Breast epithelium (tissue), 3 donors: ENCODE results near the gene ADH1C.

Experiments
- POLR2A ChIP-seq: fragments of 450-650 bp; IDR thresholded peaks from one replicate; pipeline ENCODE4 v1.6.1; 2016; ENCODE audit warnings: antibody characterized with exemption, mild to moderate bottlenecking, moderate library complexity
- TF ChIP-seq, protein P1 (sequence below), 3 donors: fragments of 450-650 bp; IDR thresholded peaks; one replicate each; pipeline ENCODE4 v1.5.1; 2016 to 2017; ENCODE audit warnings: antibody characterized with exemption in 3 of 3, mild to moderate bottlenecking in 3 of 3, moderate library complexity in 3 of 3

DNA sequence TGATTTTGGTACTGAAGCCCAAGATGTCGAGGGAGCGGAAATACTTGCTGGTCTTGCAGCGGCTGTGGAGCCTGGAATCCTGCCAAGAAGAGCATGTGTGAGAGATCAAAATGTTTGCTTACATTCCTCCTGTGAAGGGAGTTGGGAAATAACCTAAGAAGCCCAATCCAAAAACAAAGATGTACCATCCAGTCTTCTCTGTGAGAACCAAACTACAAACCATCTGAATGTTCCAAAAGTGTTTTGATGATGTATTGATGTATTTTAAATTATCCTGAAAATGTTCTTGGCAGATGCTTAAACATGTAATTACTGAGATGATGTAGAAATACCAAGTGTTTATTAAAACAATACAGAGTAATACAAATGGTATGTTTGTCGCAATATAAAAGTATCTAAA lies 51.6 kb downstream of the ADH1C start:
- TF ChIP-seq, protein P1, sequence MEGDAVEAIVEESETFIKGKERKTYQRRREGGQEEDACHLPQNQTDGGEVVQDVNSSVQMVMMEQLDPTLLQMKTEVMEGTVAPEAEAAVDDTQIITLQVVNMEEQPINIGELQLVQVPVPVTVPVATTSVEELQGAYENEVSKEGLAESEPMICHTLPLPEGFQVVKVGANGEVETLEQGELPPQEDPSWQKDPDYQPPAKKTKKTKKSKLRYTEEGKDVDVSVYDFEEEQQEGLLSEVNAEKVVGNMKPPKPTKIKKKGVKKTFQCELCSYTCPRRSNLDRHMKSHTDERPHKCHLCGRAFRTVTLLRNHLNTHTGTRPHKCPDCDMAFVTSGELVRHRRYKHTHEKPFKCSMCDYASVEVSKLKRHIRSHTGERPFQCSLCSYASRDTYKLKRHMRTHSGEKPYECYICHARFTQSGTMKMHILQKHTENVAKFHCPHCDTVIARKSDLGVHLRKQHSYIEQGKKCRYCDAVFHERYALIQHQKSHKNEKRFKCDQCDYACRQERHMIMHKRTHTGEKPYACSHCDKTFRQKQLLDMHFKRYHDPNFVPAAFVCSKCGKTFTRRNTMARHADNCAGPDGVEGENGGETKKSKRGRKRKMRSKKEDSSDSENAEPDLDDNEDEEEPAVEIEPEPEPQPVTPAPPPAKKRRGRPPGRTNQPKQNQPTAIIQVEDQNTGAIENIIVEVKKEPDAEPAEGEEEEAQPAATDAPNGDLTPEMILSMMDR (IDR thresholded peaks at IDR 0.05): no peak
- TF ChIP-seq POLR2A: no peak
